ENCODE measurements around the gene APBA1.

Gene APBA1

DNA sequence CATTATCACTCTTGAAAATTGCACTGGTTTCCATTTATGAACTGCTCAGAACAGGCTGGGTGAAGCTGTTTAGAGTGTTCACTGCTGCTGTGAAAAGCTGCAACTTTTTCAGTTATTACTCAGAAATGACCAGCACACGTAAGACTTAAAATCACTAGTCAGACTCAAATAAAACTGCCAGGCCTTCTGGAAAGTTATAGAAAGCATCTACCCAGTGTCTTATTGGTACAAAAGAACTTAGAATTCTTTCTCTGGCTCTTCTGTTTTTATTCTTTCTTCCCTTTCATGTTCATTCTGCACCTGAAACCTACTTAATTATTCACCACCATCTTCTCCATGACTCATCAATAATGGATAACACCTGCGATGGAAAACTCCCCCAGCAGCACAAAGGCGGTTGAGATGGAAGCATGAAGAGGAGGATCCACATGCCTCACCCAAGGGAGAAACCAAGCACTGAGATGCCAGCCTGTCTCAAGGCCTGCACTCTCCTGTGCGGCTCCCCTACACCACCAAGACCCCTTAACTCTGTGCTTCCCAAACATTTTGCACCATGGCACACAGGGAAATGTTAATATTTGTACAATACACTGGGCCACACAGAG, 175.2 kb downstream of the APBA1 start:
- in situ Hi-C loops (cut with HindIII; ENCODE audit: low sequenced_read_pairs) = no loop called here
- no peak overlapping the region for H3K4me3 ChIP-seq (ENCODE audit: low read depth, low read length)
- TF ChIP-seq, protein P1, sequence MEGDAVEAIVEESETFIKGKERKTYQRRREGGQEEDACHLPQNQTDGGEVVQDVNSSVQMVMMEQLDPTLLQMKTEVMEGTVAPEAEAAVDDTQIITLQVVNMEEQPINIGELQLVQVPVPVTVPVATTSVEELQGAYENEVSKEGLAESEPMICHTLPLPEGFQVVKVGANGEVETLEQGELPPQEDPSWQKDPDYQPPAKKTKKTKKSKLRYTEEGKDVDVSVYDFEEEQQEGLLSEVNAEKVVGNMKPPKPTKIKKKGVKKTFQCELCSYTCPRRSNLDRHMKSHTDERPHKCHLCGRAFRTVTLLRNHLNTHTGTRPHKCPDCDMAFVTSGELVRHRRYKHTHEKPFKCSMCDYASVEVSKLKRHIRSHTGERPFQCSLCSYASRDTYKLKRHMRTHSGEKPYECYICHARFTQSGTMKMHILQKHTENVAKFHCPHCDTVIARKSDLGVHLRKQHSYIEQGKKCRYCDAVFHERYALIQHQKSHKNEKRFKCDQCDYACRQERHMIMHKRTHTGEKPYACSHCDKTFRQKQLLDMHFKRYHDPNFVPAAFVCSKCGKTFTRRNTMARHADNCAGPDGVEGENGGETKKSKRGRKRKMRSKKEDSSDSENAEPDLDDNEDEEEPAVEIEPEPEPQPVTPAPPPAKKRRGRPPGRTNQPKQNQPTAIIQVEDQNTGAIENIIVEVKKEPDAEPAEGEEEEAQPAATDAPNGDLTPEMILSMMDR (IDR thresholded peaks at IDR 0.05; ENCODE audit: low read depth, low read length) = no peak
- DNase-seq (ENCODE audit: low read depth, low spot score) = no peak

DNA sequence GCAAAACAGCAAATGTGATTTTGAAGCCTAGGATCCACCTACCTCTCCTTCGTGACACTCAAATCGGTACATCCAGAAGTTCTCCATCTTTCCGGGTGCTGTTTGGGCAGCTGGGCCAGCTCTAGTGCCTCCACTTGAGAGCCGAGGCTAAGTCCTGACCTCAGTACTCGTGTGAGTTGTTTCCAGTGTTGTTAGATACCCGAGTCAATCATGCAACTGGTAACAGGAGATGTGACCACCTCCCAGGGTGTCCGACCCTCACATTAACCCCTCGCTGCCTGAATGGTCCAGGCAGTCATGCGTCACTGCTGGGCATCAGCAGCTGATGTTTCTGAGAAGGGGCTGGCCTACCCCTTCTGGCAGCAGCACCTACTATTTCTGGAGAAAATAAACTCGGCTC, 176.9 kb downstream of the APBA1 start:
- DNase-seq (ENCODE audit: low read depth, low spot score) = no peak
- TF ChIP-seq, protein P1 (IDR thresholded peaks at IDR 0.05; ENCODE audit: low read depth, low read length) = no peak
- H3K4me3 ChIP-seq (ENCODE audit: low read depth, low read length) = no peak overlapping the region
- in situ Hi-C loops (cut with HindIII; ENCODE audit: low sequenced_read_pairs) = no loop called here

DNA sequence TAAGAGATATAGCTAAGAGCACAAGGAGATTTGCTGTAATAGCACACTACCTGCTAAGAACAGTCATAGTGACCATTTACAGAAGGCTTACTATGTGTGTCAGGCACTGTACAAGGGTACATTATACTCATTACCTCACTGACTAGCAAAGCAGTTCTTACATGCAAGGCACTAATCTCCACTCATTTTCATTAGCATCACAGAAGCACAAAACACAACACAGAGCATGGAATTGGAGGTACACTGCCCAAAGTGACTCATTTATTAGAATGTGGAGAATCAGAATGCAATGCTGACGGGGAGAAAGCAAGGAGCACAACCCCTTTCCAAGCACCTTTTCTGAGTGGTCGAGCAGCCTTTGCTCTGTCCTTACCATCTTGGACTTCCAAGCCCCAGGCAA, 177.4 kb downstream of the APBA1 start:
- H3K4me3 ChIP-seq (ENCODE audit: low read depth, low read length) = no peak overlapping the region
- no peak for DNase-seq (ENCODE audit: low read depth, low spot score)
- in situ Hi-C loops (cut with HindIII; ENCODE audit: low sequenced_read_pairs) = no loop called here
- TF ChIP-seq, protein P1 (IDR thresholded peaks at IDR 0.05; ENCODE audit: low read depth, low read length) = no peak

DNA sequence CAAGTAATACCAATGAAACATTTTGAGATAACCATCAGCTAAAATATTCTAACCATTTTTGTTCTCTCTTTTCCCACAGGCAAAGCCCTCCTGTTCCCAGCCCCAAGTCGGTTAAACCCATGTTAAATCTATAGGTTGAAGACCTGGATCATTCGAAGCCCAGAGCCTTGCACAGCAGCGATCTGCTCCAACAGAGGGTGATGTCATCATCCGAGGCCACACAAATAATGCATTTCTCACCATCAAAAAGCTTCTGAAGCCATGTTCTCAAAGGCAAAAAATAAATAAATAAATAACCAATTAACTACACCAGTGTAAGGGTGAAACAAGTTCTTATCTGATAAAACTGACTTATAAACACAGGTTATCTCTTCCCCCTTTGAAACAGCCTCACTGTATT, 178.0 kb downstream of the APBA1 start:
- TF ChIP-seq, protein P1 (IDR thresholded peaks at IDR 0.05; ENCODE audit: low read depth, low read length) = no peak
- in situ Hi-C loops (cut with HindIII; ENCODE audit: low sequenced_read_pairs) = no loop called here
- H3K4me3 ChIP-seq (ENCODE audit: low read depth, low read length) = no peak overlapping the region

DNA sequence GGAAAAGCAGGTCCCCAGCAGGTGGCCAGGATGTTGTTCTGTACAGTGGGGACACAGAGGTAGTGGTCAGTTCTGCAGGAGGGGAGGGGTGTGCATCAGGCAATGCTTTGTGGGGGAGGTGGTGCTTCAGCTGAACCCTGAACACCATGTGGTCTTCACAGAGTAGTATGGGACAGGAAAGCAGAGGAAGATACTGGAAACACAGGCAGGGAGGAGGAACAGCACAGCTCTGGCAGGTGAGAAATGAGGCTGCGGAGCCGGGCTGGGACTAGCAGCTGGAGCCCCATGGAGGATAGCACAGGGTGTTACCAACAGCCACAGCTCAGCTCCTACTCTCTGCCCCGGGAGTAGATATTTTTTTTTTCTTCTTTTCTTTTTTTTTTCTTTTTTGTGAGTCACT, 185.7 kb downstream of the APBA1 start:
- in situ Hi-C loops (cut with HindIII; ENCODE audit: low sequenced_read_pairs) = no loop called here
- TF ChIP-seq, protein P1 (IDR thresholded peaks at IDR 0.05; ENCODE audit: low read depth, low read length) = no peak
- DNase-seq (ENCODE audit: low read depth, low spot score) = no peak
- no peak overlapping the region for H3K4me3 ChIP-seq (ENCODE audit: low read depth, low read length)

More for the DNA sequence above, 178.0 kb downstream of the APBA1 start:
- DNase-seq (ENCODE audit: low read depth, low spot score) = no peak

DNA sequence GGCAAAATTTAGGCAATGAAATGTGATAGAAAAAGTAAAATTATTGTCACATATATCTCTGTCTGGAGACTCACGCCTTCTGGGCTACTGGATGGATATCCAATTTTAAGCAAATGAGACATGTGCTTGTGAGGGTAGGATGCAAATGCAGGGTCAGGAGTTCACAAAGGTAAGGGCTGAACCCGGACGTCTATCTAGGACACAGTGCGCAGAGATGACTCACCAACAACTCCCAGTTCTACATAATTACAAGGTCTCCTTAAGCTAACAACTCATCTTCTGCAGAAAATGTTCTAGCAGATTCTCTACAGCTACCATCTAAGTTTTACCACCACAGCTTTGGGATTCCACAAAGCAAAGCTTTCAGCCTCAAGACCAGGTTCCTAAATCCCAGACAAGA, 186.7 kb downstream of the APBA1 start:
- in situ Hi-C loops (cut with HindIII; ENCODE audit: low sequenced_read_pairs) = no loop called here
- TF ChIP-seq, protein P1 (IDR thresholded peaks at IDR 0.05; ENCODE audit: low read depth, low read length) = no peak
- no peak overlapping the region for H3K4me3 ChIP-seq (ENCODE audit: low read depth, low read length)
- DNase-seq (ENCODE audit: low read depth, low spot score) = no peak
